ENCODE data around the gene DHFR.
A peak's percentile ranks its signal among the peaks of the same experiment; 100 is the strongest.

Gene DHFR

GRCh38 chr5:80654391-80655230 is at the start of gene DHFR, which contains the start of gene MSH3:
TSS of gene DHFR (minus strand) at chr5:80654983. CDS start at chr5:80654489, 494 bp downstream.
TSS of gene MSH3 (plus strand) at chr5:80654652. CDS start at chr5:80654728, 76 bp downstream.
- peak; percentile 90 to 92 for DNase-seq (ENCODE audit: low read depth in 2 of 2)
- peak within 1 kb of the TSS; percentile 88 to 97 for H3K4me3 ChIP-seq (replicated peaks in 1 of 2; ENCODE audit: low read depth in 2 of 2, low read length in 2 of 2)
- no peak for TF ChIP-seq CTCF (IDR thresholded peaks at IDR 0.05; ENCODE audit: low read depth, low read length)

- H3K4me3 ChIP-seq (replicated peaks in 1 of 2; ENCODE audit: low read depth in 2 of 2, low read length in 2 of 2) = no peak overlapping the region
- no peak for DNase-seq (ENCODE audit: low read depth in 2 of 2)
- TF ChIP-seq CTCF (IDR thresholded peaks at IDR 0.05; ENCODE audit: low read depth, low read length) = no peak
Observed at GRCh38 chr5:80704221-80704620, 49.4 kb upstream of the DHFR start.

GRCh38 chr5:80703747-80704146 is 49.0 kb upstream of the DHFR start:
- peak in 1 of 2 donors; percentile 16 for DNase-seq (ENCODE audit: low read depth in 2 of 2)
- H3K4me3 ChIP-seq (replicated peaks in 1 of 2; ENCODE audit: low read depth in 2 of 2, low read length in 2 of 2) = no peak overlapping the region
- no peak for TF ChIP-seq CTCF (IDR thresholded peaks at IDR 0.05; ENCODE audit: low read depth, low read length)

- no peak for DNase-seq (ENCODE audit: low read depth in 2 of 2)
- no peak for TF ChIP-seq CTCF (IDR thresholded peaks at IDR 0.05; ENCODE audit: low read depth, low read length)
- no peak overlapping the region for H3K4me3 ChIP-seq (replicated peaks in 1 of 2; ENCODE audit: low read depth in 2 of 2, low read length in 2 of 2)
Observed at GRCh38 chr5:80703291-80703690, 48.5 kb upstream of the DHFR start.

- H3K4me3 ChIP-seq (replicated peaks in 1 of 2; ENCODE audit: low read depth in 2 of 2, low read length in 2 of 2) = no peak overlapping the region
- peak in 1 of 2 donors; percentile 6 for DNase-seq (ENCODE audit: low read depth in 2 of 2)
- TF ChIP-seq CTCF (IDR thresholded peaks at IDR 0.05; ENCODE audit: low read depth, low read length) = no peak
Observed at GRCh38 chr5:80701597-80701996, 46.8 kb upstream of the DHFR start.

GRCh38 chr5:80698369-80698768 is 43.6 kb upstream of the DHFR start:
- no peak for TF ChIP-seq CTCF (IDR thresholded peaks at IDR 0.05; ENCODE audit: low read depth, low read length)
- no peak overlapping the region for H3K4me3 ChIP-seq (replicated peaks in 1 of 2; ENCODE audit: low read depth in 2 of 2, low read length in 2 of 2)
- no peak for DNase-seq (ENCODE audit: low read depth in 2 of 2)
